CD4-positive, alpha-beta T cell (primary cell): ENCODE results near the gene TNFAIP2. TPM values are rescaled to one million over a fixed set of nuclear protein-coding genes. Genes with fewer than 3 reads are reported as not detected.

ENCODE experiments used
- ATAC-seq: fragments of 200-7000 bp; cut with Tn5 transposase; one replicate; pipeline ENCODE4 v1.10.0; 2022; ENCODE audit warnings: mild to moderate bottlenecking; ENCODE audit not compliant: poor library complexity
- CTCF ChIA-PET: fragments of 350-600 bp; sonication (Branson Sonifier 250); formaldehyde crosslinking; loops from one replicate; lab custom pipeline; 2021; ENCODE audit warnings: antibody characterized with exemption, inconsistent platforms; lab: Charles Lee
- POLR2A ChIA-PET: fragments of 350-600 bp; sonication (Branson Sonifier 250); formaldehyde crosslinking; loops from one replicate; lab custom pipeline; 2021; ENCODE audit warnings: antibody characterized with exemption, inconsistent platforms; lab: Charles Lee
- DNase-seq, 14 experiments: peaks; one replicate each; pipeline ENCODE4 v3.0.0-alpha.2; 2013 to 2020; ENCODE audit warnings: mixed read lengths in 2 of 14
- H3K27ac ChIP-seq, 2 donors: one replicate each; pipeline versions ENCODE4 v1.5.1 to v1.7.0; 2013; ENCODE audit warnings: low read length in 2 of 2, low read depth in 1 of 2, mild to moderate bottlenecking in 1 of 2
- H3K27me3 ChIP-seq, 2 experiments: 1 replicate in 1 of 2; 2 replicates in 1 of 2; pipeline versions ENCODE4 v1.6.1 to v1.7.0; 2013; ENCODE audit warnings: low read length in 2 of 2, control low read depth in 1 of 2, mild to moderate bottlenecking in 1 of 2, moderate library complexity in 1 of 2; ENCODE audit not compliant: insufficient read depth in 2 of 2, control insufficient read depth in 1 of 2
- H3K36me3 ChIP-seq: one replicate; pipeline ENCODE4 v1.6.1; 2013; ENCODE audit warnings: low read length, control low read depth; ENCODE audit not compliant: insufficient read depth
- H3K4me1 ChIP-seq: one replicate; pipeline ENCODE4 v1.6.1; 2013; ENCODE audit warnings: low read length, control low read depth; ENCODE audit not compliant: insufficient read depth
- H3K4me3 ChIP-seq: one replicate; pipeline ENCODE4 v1.5.1; 2013; ENCODE audit warnings: mild to moderate bottlenecking, low read length, moderate library complexity
- H3K9me3 ChIP-seq, 2 experiments: 1 replicate in 1 of 2; 2 replicates in 1 of 2; pipeline versions ENCODE4 v1.6.1 to v1.7.0; 2013; ENCODE audit warnings: low read length in 2 of 2, mild to moderate bottlenecking in 2 of 2, control low read depth in 1 of 2, moderate library complexity in 1 of 2; ENCODE audit not compliant: control insufficient read depth in 1 of 2, insufficient read depth in 1 of 2
- H3K27ac Mint-ChIP-seq: one replicate; pipeline ENCODE4 v1.8.0; 2020; ENCODE audit warnings: mixed read lengths
- H3K27me3 Mint-ChIP-seq: one replicate; pipeline ENCODE4 v1.8.0; 2021; ENCODE audit warnings: mixed read lengths
- H3K36me3 Mint-ChIP-seq: one replicate; pipeline ENCODE4 v1.8.0; 2021; ENCODE audit warnings: low read depth, mixed read lengths
- H3K4me1 Mint-ChIP-seq: one replicate; pipeline ENCODE4 v1.8.0; 2021; ENCODE audit warnings: low read depth, mixed read lengths
- H3K4me3 Mint-ChIP-seq: one replicate; pipeline ENCODE4 v1.8.0; 2020; ENCODE audit warnings: mild to moderate bottlenecking, mixed read lengths
- H3K9me3 Mint-ChIP-seq: one replicate; pipeline ENCODE4 v1.8.0; 2020; ENCODE audit warnings: mixed read lengths
- CTCF ChIP-seq: fragments of 200-600 bp; IDR thresholded peaks from one replicate; pipeline ENCODE4 v1.8.0; 2022; ENCODE audit warnings: antibody characterized with exemption, mild to moderate bottlenecking
- intact Hi-C, 2 experiments: fragments of 100-400 bp; cut with DNase I in 1 of 2; cut with micrococcal nuclease in 1 of 2; formaldehyde crosslinking; loops; one replicate each; pipeline versions ENCODE4 v1.15.1 to v1.9.0; 2023 to 2025; cut with DNase I, micrococcal nuclease
- polyA plus RNA-seq, 2 donors: library from polyadenylated mRNA; unstranded; fragments of 120-200 nt; gene quantifications; one replicate each; pipeline ENCODE4 v1.2.1, GENCODE V29; 2013
- total RNA-seq, 174 experiments: library from RNA in 2 of 174; stranded (reverse) in 2 of 174; gene quantifications; one replicate each; pipeline ENCODE4 v1.2.3 and lab custom pipeline; 2021 to 2026

TNFAIP2 gene
- 1 to 10 TPM; 4.4 to 6.1 TPM for total RNA-seq
- 42.2 TPM for polyA plus RNA-seq (2013, experiment 1 of 2)
- polyA plus RNA-seq (2013, experiment 2 of 2): 39.4 TPM
- 0.12 to 89.3 (median 6.4) reads per million in 172 experiments for total RNA-seq (lab: John Stamatoyannopoulos, UW)

GRCh38 chr14:103122947-103123633 lies at the start of gene TNFAIP2:
TNFAIP2 (plus strand) TSS chr14:103123461; CDS start chr14:103126458, 2,997 bp downstream.
- H3K4me1 Mint-ChIP-seq: peaks cover 4% of the 10 kb centered on the region
- ChIA-PET CTCF (no interaction called here), POLR2A (no interaction called here)
- H3K4me1 ChIP-seq: peaks cover 37% of the 10 kb centered on the region
- H3K27ac ChIP-seq: no peak within 1 kb of the TSS
- peak within 1 kb of the TSS; percentile 15 for H3K4me3 Mint-ChIP-seq
- H3K4me3 ChIP-seq: peak within 1 kb of the TSS; percentile 45
- H3K27me3 ChIP-seq: peaks cover 30 to 41% of the 10 kb centered on the region in 2 experiments
- TF ChIP-seq CTCF: no peak
- peaks cover 25% of the 10 kb centered on the region for H3K27me3 Mint-ChIP-seq
- H3K9me3 Mint-ChIP-seq: no peaks in the 10 kb centered on the region
- ATAC-seq: no peak
- H3K36me3 ChIP-seq: no peaks in the 10 kb centered on the region
- no peaks in the 10 kb centered on the region for H3K36me3 Mint-ChIP-seq
- peaks cover 0 to 10% of the 10 kb centered on the region in 2 experiments for H3K9me3 ChIP-seq
- intact Hi-C loops: no loop called here
- DNase-seq: peak in 2 of 14 experiments; percentile 60 to 62
- H3K27ac Mint-ChIP-seq: no peak within 1 kb of the TSS

GRCh38 chr14:103073876-103074728 lies 49.2 kb upstream of the TNFAIP2 start:
- H3K36me3 Mint-ChIP-seq: no peaks in the 10 kb centered on the region
- intact Hi-C loops: loop anchor here in 1 of 2 experiments (2.0 kb wide), 1 partner anchor 17 kb away; the partner anchor contains the start of gene CDC42BPB
- no peak for ATAC-seq
- no peak overlapping the region for H3K27ac Mint-ChIP-seq
- Histone ChIP-seq H3K36me3 (no peaks in the 10 kb centered on the region), H3K27ac (no peak overlapping the region), H3K4me3 (no peak overlapping the region), H3K9me3 (peaks cover 0 to 9% of the 10 kb centered on the region in 2 experiments), H3K4me1 (peaks cover 23% of the 10 kb centered on the region), H3K27me3 (no peaks in the 10 kb centered on the region)
- peak in 2 of 14 experiments; percentile 24 for DNase-seq
- H3K4me3 Mint-ChIP-seq: no peak overlapping the region
- ChIA-PET CTCF (interaction anchor here (1.5 to 2.1 kb wide), 2 partner anchors 31 to 32 kb away, joined by 6 read pairs; no protein-coding TSS in a partner anchor), POLR2A (interaction anchor here (0.9 kb wide), 1 partner anchor 12 kb away, joined by 3 read pairs; no protein-coding TSS in a partner anchor)
- H3K27me3 Mint-ChIP-seq: peaks cover 16% of the 10 kb centered on the region
- TF ChIP-seq CTCF: no peak
- H3K4me1 Mint-ChIP-seq: no peaks in the 10 kb centered on the region
- H3K9me3 Mint-ChIP-seq: no peaks in the 10 kb centered on the region

GRCh38 chr14:103074729-103075367 lies 48.4 kb upstream of the TNFAIP2 start:
- CTCF ChIA-PET: interaction anchor here (1.5 to 2.1 kb wide), 2 partner anchors 30 to 31 kb away, joined by 6 read pairs; no protein-coding TSS in a partner anchor
- H3K4me1 Mint-ChIP-seq: no peaks in the 10 kb centered on the region
- TF ChIP-seq CTCF: no peak
- H3K27ac Mint-ChIP-seq: no peak overlapping the region
- ATAC-seq: no peak
- H3K4me3 Mint-ChIP-seq: no peak overlapping the region
- no peaks in the 10 kb centered on the region for H3K9me3 Mint-ChIP-seq
- DNase-seq: peak in 4 of 14 experiments; percentile 8 to 49 (median 26)
- intact Hi-C loops: loop anchor here (1.0 to 5.0 kb wide), 4 partner anchors 16 to 383 kb away; partner anchors contain the start of gene CDC42BPB (in 1 of the 2)
- no peaks in the 10 kb centered on the region for H3K36me3 ChIP-seq
- POLR2A ChIA-PET: interaction anchor here (0.9 kb wide), 1 partner anchor 13 kb away, joined by 3 read pairs; no protein-coding TSS in a partner anchor
- peaks cover 23% of the 10 kb centered on the region for H3K4me1 ChIP-seq
- H3K27me3 Mint-ChIP-seq: peaks cover 12% of the 10 kb centered on the region
- H3K4me3 ChIP-seq: peak overlapping the region; percentile 25
- no peak overlapping the region for H3K27ac ChIP-seq
- H3K36me3 Mint-ChIP-seq: no peaks in the 10 kb centered on the region
- H3K9me3 ChIP-seq: peaks cover 0 to 9% of the 10 kb centered on the region in 2 experiments
- no peaks in the 10 kb centered on the region for H3K27me3 ChIP-seq
